ENCODE measurements around the gene TM7SF3.
"Not testable (repeated sequence)": the region's sequence is repeated elsewhere in the genome, so short reads cannot be mapped to it uniquely, and the experiment has no call there.

Gene TM7SF3

GRCh38 chr12:27014085-27014858 lies at the start of gene TM7SF3:
Gene TM7SF3, minus strand, starts transcription at chr12:27014384. Its CDS starts 216 bp downstream, at chr12:27014168.
- H3K9me3 Mint-ChIP-seq: no peaks in the 10 kb centered on the region
- peak; percentile 93 to 96 for DNase-seq (ENCODE audit: low spot score in 2 of 2)
- ATAC-seq: peak; percentile 91
- peaks cover 21% of the 10 kb centered on the region for H3K36me3 Mint-ChIP-seq
- H3K4me3 Mint-ChIP-seq: peak within 1 kb of the TSS; percentile 80
- H3K27ac Mint-ChIP-seq: peak within 1 kb of the TSS; percentile 91
- peaks cover 36% of the 10 kb centered on the region for H3K4me1 Mint-ChIP-seq

- no peaks in the 10 kb centered on the region for H3K36me3 Mint-ChIP-seq
- no peak overlapping the region for H3K27ac Mint-ChIP-seq
- H3K4me1 Mint-ChIP-seq: no peaks in the 10 kb centered on the region
- ATAC-seq: no peak
- DNase-seq (ENCODE audit: low spot score in 2 of 2): no peak
- H3K9me3 Mint-ChIP-seq: no peaks in the 10 kb centered on the region
- H3K4me3 Mint-ChIP-seq: no peak overlapping the region
These were observed 49.2 kb upstream of the TM7SF3 start for GRCh38 chr12:27063250-27063851.

- Mint-ChIP-seq H3K36me3 (no peaks in the 10 kb centered on the region), H3K4me1 (no peaks in the 10 kb centered on the region), H3K9me3 (no peaks in the 10 kb centered on the region), H3K4me3 (no peak overlapping the region), H3K27ac (no peak overlapping the region)
- DNase-seq (ENCODE audit: low spot score in 2 of 2) (no peak), ATAC-seq (no peak)
These were observed 47.1 kb upstream of the TM7SF3 start for GRCh38 chr12:27061317-27061716.

GRCh38 chr12:27060740-27061139 lies 46.6 kb upstream of the TM7SF3 start:
- DNase-seq (ENCODE audit: low spot score in 2 of 2) (no peak), ATAC-seq (no peak)
- no peaks in the 10 kb centered on the region for H3K36me3 Mint-ChIP-seq
- no peaks in the 10 kb centered on the region for H3K4me1 Mint-ChIP-seq
- H3K9me3 Mint-ChIP-seq: no peaks in the 10 kb centered on the region
- H3K4me3 Mint-ChIP-seq: no peak overlapping the region
- H3K27ac Mint-ChIP-seq: no peak overlapping the region

- Mint-ChIP-seq H3K36me3 (no peaks in the 10 kb centered on the region), H3K4me3 (no peak overlapping the region), H3K4me1 (no peaks in the 10 kb centered on the region), H3K27ac (no peak overlapping the region), H3K9me3 (no peaks in the 10 kb centered on the region)
- ATAC-seq (no peak), DNase-seq (ENCODE audit: low spot score in 2 of 2) (no peak)
These were observed 43.4 kb upstream of the TM7SF3 start for GRCh38 chr12:27057543-27057942.

- Mint-ChIP-seq H3K4me3 (no peak overlapping the region), H3K4me1 (no peaks in the 10 kb centered on the region), H3K9me3 (no peaks in the 10 kb centered on the region), H3K27ac (no peak overlapping the region), H3K36me3 (no peaks in the 10 kb centered on the region)
- ATAC-seq: no peak
- no peak for DNase-seq (ENCODE audit: low spot score in 2 of 2)
These were observed 41.8 kb upstream of the TM7SF3 start for GRCh38 chr12:27055966-27056365.

GRCh38 chr12:27052742-27053141 lies 38.6 kb upstream of the TM7SF3 start:
- Mint-ChIP-seq H3K27ac (no peak overlapping the region), H3K36me3 (no peaks in the 10 kb centered on the region), H3K4me1 (no peaks in the 10 kb centered on the region), H3K4me3 (no peak overlapping the region), H3K9me3 (no peaks in the 10 kb centered on the region)
- ATAC-seq: no peak
- DNase-seq (ENCODE audit: low spot score in 2 of 2): no peak

- no peak for DNase-seq (ENCODE audit: low spot score in 2 of 2)
- ATAC-seq: no peak
- Mint-ChIP-seq H3K27ac (no peak overlapping the region), H3K4me3 (no peak overlapping the region), H3K36me3 (no peaks in the 10 kb centered on the region), H3K4me1 (no peaks in the 10 kb centered on the region), H3K9me3 (no peaks in the 10 kb centered on the region)
These were observed 38.0 kb upstream of the TM7SF3 start for GRCh38 chr12:27052176-27052575.

- DNase-seq (ENCODE audit: low spot score in 2 of 2) (no peak), ATAC-seq (no peak)
- Mint-ChIP-seq H3K36me3 (no peaks in the 10 kb centered on the region), H3K27ac (no peak overlapping the region), H3K4me1 (no peaks in the 10 kb centered on the region), H3K9me3 (peaks cover 8% of the 10 kb centered on the region), H3K4me3 (no peak overlapping the region)
These were observed 34.9 kb upstream of the TM7SF3 start for GRCh38 chr12:27048822-27049752.

GRCh38 chr12:27042018-27042417 lies 27.8 kb upstream of the TM7SF3 start:
- peaks cover 21% of the 10 kb centered on the region for H3K9me3 Mint-ChIP-seq
- not testable (repeated sequence) for H3K27ac Mint-ChIP-seq; H3K4me3 Mint-ChIP-seq; DNase-seq (ENCODE audit: low spot score in 2 of 2); H3K4me1 Mint-ChIP-seq; H3K36me3 Mint-ChIP-seq; ATAC-seq

- ATAC-seq; H3K4me3 Mint-ChIP-seq; DNase-seq (ENCODE audit: low spot score in 2 of 2); H3K27ac Mint-ChIP-seq; H3K4me1 Mint-ChIP-seq; H3K36me3 Mint-ChIP-seq: not testable (repeated sequence)
- H3K9me3 Mint-ChIP-seq: peaks cover 21% of the 10 kb centered on the region
These were observed 26.5 kb upstream of the TM7SF3 start for GRCh38 chr12:27040637-27041036.

- H3K4me1 Mint-ChIP-seq: no peaks in the 10 kb centered on the region
- peaks cover 48% of the 10 kb centered on the region for H3K36me3 Mint-ChIP-seq
- no peaks in the 10 kb centered on the region for H3K9me3 Mint-ChIP-seq
- no peak overlapping the region for H3K27ac Mint-ChIP-seq
- ATAC-seq (no peak), DNase-seq (ENCODE audit: low spot score in 2 of 2) (no peak)
- no peak overlapping the region for H3K4me3 Mint-ChIP-seq
These were observed 20.6 kb upstream of the TM7SF3 start for GRCh38 chr12:27034607-27035293.

GRCh38 chr12:27032679-27033078 lies 18.5 kb upstream of the TM7SF3 start:
- ATAC-seq (no peak), DNase-seq (ENCODE audit: low spot score in 2 of 2) (no peak)
- Mint-ChIP-seq H3K9me3 (no peaks in the 10 kb centered on the region), H3K4me1 (no peaks in the 10 kb centered on the region), H3K36me3 (peaks cover 67% of the 10 kb centered on the region), H3K4me3 (no peak overlapping the region), H3K27ac (peak overlapping the region; percentile 33)

GRCh38 chr12:27031531-27031930 lies 17.3 kb upstream of the TM7SF3 start:
- H3K4me1 Mint-ChIP-seq: no peaks in the 10 kb centered on the region

GRCh38 chr12:27026257-27026656 lies 12.1 kb upstream of the TM7SF3 start:
- no peak overlapping the region for H3K27ac Mint-ChIP-seq
- peaks cover 37% of the 10 kb centered on the region for H3K4me1 Mint-ChIP-seq
- no peak for ATAC-seq
- peaks cover 58% of the 10 kb centered on the region for H3K36me3 Mint-ChIP-seq
- no peak for DNase-seq (ENCODE audit: low spot score in 2 of 2)
- H3K9me3 Mint-ChIP-seq: no peaks in the 10 kb centered on the region
- no peak overlapping the region for H3K4me3 Mint-ChIP-seq

More at GRCh38 chr12:27031531-27031930, 17.3 kb upstream of the TM7SF3 start:
- Mint-ChIP-seq H3K4me3 (no peak overlapping the region), H3K27ac (no peak overlapping the region), H3K36me3 (peaks cover 75% of the 10 kb centered on the region), H3K9me3 (no peaks in the 10 kb centered on the region)
- DNase-seq (ENCODE audit: low spot score in 2 of 2): no peak
- no peak for ATAC-seq

Measured in stimulated activated effector memory CD8-positive, alpha-beta T cell treated with anti-CD3 and anti-CD28 coated beads, Interleukin-12 subunit alpha, Interleukin-12 subunit beta, amount 100 ng/mL, for 72 hours (primary cell).